ENCODE results near the gene GLIS1. TPM values are rescaled to one million over a fixed set of nuclear protein-coding genes. Genes with fewer than 3 reads are reported as not detected.

GLIS1 gene
- total RNA-seq, 1 experiment from 2014 or later = 0.28 TPM

DNA sequence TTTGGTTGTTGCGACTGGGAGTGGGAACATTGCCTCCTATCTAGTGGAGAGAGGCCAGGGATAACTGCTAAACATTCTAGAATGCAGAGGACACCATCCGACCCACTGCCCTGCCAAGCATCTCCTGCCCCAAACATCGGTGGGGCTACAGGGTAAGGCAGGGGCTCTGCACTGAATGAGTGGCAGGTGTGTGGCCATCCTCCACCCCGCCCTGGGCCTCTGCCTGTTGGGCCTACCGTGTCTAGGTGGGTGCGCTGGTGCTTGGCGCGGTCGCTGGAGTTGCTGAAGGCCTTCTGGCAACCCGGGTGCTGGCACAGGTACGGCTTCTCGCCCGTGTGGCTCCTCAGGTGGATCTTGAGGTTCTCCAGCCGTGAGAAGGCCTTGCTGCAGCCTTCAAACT, 209.4 kb downstream of the GLIS1 start:
- no peak overlapping the region for H4K91ac ChIP-seq (ENCODE audit: insufficient read length, low read depth, low read length)
- TF ChIP-seq, protein P1, sequence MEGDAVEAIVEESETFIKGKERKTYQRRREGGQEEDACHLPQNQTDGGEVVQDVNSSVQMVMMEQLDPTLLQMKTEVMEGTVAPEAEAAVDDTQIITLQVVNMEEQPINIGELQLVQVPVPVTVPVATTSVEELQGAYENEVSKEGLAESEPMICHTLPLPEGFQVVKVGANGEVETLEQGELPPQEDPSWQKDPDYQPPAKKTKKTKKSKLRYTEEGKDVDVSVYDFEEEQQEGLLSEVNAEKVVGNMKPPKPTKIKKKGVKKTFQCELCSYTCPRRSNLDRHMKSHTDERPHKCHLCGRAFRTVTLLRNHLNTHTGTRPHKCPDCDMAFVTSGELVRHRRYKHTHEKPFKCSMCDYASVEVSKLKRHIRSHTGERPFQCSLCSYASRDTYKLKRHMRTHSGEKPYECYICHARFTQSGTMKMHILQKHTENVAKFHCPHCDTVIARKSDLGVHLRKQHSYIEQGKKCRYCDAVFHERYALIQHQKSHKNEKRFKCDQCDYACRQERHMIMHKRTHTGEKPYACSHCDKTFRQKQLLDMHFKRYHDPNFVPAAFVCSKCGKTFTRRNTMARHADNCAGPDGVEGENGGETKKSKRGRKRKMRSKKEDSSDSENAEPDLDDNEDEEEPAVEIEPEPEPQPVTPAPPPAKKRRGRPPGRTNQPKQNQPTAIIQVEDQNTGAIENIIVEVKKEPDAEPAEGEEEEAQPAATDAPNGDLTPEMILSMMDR (conservative IDR thresholded peaks at IDR 0.05) = no peak
- Mint-ChIP-seq H3K9me3 (no peaks in the 10 kb centered on the region), H3K36me3 (ENCODE audit: insufficient read depth in 1 of 3, low read depth in 3 of 3) (no peaks in the 10 kb centered on the region), H3K27me3 (ENCODE audit: low read depth) (peaks cover 26% of the 10 kb centered on the region), H3K4me3 (no peak overlapping the region), H3K4me1 (peaks cover 5 to 19% of the 10 kb centered on the region in 2 experiments), H3K27ac (no peak overlapping the region)
- no peaks in the 10 kb centered on the region for H3K27me3 ChIP-seq (ENCODE audit: insufficient read depth, low read length)
- H4K8ac ChIP-seq (replicated peaks; ENCODE audit: insufficient read length, low read depth, low read length) = no peak overlapping the region
- DNase-seq = no peak
- no CpG with 5 or more reads among the region's 14 CpGs for WGBS (ENCODE audit: extremely low coverage, insufficient read length, low lambda C conversion rate)
- no peak overlapping the region for H3K9ac ChIP-seq (ENCODE audit: extremely low read depth, insufficient read length, low read length)
- H3K4ac ChIP-seq (ENCODE audit: low read depth, low read length) = no peak overlapping the region
- no peak overlapping the region for H3K56ac ChIP-seq (ENCODE audit: insufficient read length, low read depth, low read length)
- H4K20me1 ChIP-seq (ENCODE audit: control insufficient read depth, insufficient read depth, insufficient read length) = no peaks in the 10 kb centered on the region
- H2AFZ ChIP-seq (ENCODE audit: low read length) = no peak overlapping the region
- H3K23me2 ChIP-seq (ENCODE audit: insufficient read length, low read depth, low read length, poor library complexity, severe bottlenecking) = no peaks in the 10 kb centered on the region
- H3K79me1 ChIP-seq (ENCODE audit: insufficient read depth, low read depth, low read length, poor library complexity, severe bottlenecking) = no peaks in the 10 kb centered on the region
- no peak overlapping the region for H3K27ac ChIP-seq (ENCODE audit: insufficient read length, low read depth, low read length)
- no peak overlapping the region for H2BK15ac ChIP-seq (ENCODE audit: low read depth, low read length)
- H3K4me1 ChIP-seq (ENCODE audit: insufficient read depth, low read length) = no peaks in the 10 kb centered on the region; the same call in 1 of the 2 replicates
- no peak overlapping the region for H2BK120ac ChIP-seq (ENCODE audit: low read depth, low read length, poor library complexity, severe bottlenecking)
- H2BK20ac ChIP-seq (ENCODE audit: low read depth, low read length, poor library complexity, severe bottlenecking) = no peak overlapping the region
- H3K23ac ChIP-seq (ENCODE audit: insufficient read length, low read depth, low read length) = no peak overlapping the region
- no peaks in the 10 kb centered on the region for H3K79me2 ChIP-seq (ENCODE audit: insufficient read depth, low read length)
- no peak overlapping the region; the same call in 1 of the 2 replicates for H3K14ac ChIP-seq (ENCODE audit: insufficient read depth, low read length)
- H3T11ph ChIP-seq (ENCODE audit: low read length) = no peak overlapping the region
- no peak overlapping the region for H3K18ac ChIP-seq (ENCODE audit: insufficient read length, low read depth, low read length)
- H3K9me3 ChIP-seq (ENCODE audit: control insufficient read depth, low read depth, low read length) = no peaks in the 10 kb centered on the region
- H2AK5ac ChIP-seq (ENCODE audit: insufficient read length, low read length) = no peak overlapping the region
- H3K4me2 ChIP-seq (ENCODE audit: insufficient read depth, insufficient read length, low read length) = no peak overlapping the region
- no peak overlapping the region for H4K5ac ChIP-seq (ENCODE audit: insufficient read length, low read depth, low read length)
- no peak overlapping the region for H2BK5ac ChIP-seq (ENCODE audit: insufficient read length, low read length)
- H2BK12ac ChIP-seq (ENCODE audit: insufficient read length, low read depth, low read length) = no peak overlapping the region
